ENCODE measurements around the gene SPATA25. TPM values are rescaled to one million over a fixed set of nuclear protein-coding genes. Genes with fewer than 3 reads are reported as not detected.
A peak's percentile ranks its signal among the peaks of the same experiment; 100 is the strongest.
"Not testable (repeated sequence)": the region's sequence is repeated elsewhere in the genome, so short reads cannot be mapped to it uniquely, and the experiment has no call there.

SPATA25 gene, protein sequence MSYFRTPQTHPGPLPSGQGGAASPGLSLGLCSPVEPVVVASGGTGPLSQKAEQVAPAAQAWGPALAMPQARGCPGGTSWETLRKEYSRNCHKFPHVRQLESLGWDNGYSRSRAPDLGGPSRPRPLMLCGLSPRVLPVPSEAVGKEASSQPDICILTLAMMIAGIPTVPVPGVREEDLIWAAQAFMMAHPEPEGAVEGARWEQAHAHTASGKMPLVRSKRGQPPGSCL
- polyA plus RNA-seq (2013, experiment 1 of 2; ENCODE audit: insufficient read length), result 0.53 TPM
- 0.63 TPM for polyA plus RNA-seq (2013, experiment 2 of 2; ENCODE audit: insufficient read length)

DNA sequence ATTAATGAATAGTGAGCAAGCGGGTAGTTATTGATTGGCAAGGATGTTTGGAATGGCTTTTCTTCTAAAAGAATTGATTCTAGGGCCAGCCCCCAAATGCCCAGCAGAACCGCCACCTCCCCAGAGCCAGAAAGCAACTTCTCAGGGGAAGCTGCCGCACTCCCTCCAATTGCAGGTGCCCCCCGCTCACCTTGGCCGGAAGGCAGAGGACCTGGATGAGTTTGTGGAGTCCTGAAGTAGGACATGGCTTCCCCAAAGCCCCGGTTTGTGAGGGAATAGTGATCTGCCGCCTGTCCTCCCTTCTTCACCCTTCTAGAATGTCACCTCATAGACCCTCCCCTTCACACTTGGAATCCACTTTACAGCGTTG, at the start of gene SPATA25:
Gene SPATA25, minus strand, starts transcription at position 277 of the 370 bp plus-strand sequence. Its CDS starts 32 bp downstream, at position 245.
- no peak for DNase-seq

DNA sequence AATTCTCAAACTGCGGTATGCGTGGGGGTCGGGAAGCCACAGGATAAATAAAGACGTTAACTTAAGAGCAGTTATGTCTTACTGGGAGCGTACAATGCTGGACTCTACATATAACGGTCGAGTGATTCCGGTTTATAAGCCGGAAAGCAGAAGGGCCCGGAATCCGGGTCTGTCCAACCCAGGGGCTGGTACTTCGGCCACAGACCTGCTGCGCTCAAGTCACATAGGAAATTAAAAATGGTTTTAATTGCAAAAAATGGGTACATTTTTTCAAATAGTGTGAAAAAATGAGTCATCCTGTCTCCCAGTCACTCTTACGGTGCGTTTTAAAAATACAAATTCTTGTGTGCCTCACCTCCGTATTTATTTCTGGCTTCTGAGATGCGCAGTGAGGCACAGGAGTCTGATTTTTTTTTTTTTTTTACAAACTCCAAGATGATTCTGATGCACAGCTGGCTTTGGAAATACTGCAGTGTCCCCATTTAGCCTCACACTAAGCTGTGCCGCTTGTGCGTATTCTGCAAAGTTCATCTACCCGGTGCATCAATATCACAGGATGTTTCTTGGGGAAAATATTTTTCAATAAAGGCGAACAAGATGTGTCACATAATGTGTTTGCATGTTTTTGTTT, 48.1 kb upstream of the SPATA25 start:
- DNase-seq, result peak; percentile 15

DNA sequence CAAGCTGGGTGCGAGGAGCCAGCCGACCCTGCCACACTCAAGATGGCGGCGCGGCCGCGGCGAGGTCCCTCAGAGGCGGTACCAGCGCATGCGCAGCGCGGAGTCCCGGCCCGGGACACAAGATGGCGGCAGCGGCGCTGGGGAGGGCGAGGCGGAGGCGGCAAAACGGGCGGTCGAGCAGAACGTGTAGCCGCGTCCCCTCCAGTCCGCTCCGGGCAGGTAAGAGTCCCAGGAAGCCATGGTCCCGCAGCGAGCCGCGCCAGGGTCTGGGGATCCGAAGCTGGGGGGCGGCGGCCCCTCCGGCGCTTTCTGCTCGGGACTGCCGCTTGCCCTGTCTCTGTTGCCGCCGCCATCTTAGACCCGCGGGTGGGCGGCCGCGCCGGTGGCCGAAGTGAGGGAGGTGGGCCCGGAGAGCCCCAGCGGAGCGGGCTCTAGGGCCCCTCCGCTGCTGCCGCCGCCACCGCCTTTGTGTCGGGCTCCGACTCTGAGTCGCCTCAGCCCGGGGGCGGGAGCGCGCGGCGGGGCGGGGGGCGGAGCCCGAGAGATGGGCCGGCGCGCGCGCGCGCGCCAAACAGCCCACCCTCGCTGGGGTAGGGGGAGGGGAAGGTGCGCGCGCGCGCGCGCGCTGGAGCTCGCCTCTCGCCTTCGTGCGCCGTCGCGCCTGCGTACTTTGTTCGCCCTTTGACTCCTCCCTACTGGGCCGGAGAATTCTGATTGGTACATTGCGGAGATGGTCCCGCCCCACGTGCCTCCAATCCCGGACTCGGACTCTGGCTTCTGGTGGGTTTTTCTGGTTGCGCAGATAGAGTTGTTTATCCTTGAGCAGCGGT, 47.4 kb upstream of the SPATA25 start, which contains the start of gene PCIF1:
Gene PCIF1, plus strand, starts transcription at position 98 of the 830 bp plus-strand sequence. CDS start 4,317 bp downstream, outside the sequence.
- peak; percentile 95 for DNase-seq

DNA sequence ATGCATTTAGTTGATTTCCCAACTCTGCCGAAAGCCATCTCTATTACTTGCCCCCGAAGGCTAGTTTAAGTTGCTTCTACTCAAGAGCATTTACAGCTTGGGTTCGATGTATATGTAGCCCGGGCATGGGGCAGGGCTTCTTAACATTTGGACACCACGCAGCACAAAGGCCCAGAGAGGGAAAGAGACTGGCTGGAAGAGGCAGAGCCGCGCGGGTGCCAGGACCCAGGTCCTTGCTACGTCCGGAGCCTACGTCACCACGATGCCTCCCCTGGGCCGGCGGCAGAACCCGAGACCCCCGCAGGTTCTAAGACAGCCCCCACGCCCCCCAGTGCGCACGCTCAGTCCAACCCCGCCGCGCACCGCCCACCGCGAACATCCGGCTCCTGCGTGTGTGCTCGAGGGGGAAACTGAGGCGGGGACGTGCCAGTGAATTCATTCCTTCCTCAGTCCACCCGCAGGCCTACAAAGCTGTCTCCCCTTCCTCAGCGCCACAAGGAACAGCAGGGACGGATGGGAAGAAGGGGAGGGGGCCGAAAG, 46.7 kb upstream of the SPATA25 start:
- DNase-seq, result peak; percentile 43

DNA sequence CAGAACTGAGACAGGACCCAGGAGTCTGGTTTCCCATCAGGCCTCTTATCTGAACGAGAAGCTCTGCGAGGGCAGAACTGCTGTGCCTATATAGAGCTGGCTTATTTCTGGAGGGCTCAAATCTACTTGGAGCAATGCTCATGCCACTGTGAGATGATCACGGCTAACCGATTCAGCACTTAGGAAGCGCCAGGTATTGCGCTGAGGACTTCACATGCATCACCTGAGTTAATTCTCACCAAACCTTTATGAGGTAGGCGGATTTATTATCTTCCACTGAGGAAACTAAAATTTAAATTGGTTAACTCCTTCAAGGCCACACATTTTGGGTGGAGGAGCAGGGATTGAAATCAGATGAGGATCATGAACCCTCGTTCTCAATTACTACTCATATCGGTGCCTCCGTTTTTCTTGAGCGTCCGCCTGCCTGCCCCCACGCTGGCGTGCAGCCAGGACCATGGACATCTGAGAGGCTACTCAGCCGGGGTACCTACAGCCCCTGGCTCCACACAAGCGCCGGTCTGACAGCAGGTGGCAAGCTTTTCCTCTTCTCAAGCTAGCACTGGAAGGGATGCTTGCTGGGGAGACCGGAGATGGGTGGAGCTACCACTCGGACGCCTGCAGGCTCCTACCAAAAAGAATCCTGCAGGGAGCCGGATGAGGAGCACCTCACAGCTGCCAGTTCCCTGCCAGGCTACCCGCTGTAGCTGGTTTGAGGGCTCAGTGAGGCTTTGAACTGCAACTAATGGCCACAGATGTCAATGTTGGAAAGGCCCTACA, 46.0 kb upstream of the SPATA25 start:
- DNase-seq, result peak; percentile 72

DNA sequence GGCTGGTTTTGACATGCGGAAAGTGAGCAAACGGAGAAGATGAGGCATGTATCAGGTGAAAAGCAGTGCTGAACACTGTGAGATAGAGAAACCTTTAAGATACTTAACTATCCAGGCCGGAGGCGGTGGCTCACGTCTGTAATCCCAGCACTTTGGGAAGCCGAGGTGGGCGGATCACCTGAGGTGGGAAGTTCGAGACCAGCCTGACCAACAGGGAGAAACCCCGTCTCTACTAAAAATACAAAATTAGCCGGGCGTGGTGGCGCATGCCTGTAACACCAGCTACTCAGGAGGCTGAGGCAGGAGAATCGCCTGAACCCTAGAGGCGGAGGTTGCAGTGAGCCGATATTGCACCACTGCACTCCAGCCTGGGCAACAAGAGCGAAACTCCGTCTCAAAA, 44.3 kb upstream of the SPATA25 start:
- not testable (repeated sequence) for DNase-seq

DNA sequence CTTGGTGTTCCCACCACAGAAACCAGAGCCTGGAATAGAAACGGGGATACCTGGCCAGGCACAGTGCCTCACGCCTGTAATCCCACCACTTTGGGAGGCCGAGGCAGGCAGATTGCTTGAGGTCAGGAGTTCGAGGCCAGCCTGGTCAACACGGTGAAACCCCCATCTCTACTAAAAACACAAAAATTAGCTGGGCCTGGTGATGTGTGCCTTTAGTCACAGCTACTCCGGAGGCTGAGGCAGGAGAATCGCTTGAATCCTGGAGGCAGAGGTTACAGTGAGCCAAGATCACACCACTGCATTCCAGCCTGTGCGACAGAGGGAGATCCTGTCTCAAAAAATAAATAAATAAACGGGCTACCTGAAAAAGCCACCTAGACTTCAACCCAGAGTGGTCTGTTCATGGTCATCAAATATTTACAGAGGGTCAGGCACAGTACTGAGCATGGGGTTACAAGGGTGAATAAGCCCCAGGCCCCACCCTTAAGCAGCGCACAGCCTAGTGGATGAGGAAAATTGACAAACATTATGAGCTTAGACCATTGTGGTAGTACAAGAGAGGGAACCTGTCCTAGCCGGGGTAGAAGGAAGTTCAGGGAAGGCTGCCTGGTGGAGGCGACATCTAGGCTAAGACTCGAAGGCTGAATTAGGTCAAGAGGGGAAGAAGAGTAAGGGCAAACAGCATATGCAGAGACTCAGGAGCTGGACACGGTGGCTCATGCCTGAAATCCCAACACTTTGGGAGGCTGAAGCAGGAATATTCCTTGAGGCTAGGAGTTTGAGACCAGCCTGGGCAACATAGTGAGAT, 39.9 kb upstream of the SPATA25 start:
- no peak for DNase-seq

DNA sequence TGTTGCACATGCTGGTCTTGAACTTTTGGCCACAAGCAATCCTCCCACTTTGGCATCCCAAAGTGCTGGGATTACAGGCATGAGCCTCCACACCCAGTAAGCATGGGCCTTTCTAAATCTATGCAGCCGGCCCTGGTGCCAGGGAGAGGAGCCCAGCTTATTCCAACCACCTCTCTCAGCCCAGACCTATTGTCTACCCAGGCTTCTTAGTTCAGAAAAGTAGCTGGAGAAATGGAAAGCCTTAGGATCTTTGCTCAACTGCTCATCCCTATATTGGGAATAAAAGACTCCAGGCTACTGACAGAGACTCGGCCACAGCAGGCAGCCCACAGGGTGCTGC, 39.3 kb upstream of the SPATA25 start:
- no peak for DNase-seq

DNA sequence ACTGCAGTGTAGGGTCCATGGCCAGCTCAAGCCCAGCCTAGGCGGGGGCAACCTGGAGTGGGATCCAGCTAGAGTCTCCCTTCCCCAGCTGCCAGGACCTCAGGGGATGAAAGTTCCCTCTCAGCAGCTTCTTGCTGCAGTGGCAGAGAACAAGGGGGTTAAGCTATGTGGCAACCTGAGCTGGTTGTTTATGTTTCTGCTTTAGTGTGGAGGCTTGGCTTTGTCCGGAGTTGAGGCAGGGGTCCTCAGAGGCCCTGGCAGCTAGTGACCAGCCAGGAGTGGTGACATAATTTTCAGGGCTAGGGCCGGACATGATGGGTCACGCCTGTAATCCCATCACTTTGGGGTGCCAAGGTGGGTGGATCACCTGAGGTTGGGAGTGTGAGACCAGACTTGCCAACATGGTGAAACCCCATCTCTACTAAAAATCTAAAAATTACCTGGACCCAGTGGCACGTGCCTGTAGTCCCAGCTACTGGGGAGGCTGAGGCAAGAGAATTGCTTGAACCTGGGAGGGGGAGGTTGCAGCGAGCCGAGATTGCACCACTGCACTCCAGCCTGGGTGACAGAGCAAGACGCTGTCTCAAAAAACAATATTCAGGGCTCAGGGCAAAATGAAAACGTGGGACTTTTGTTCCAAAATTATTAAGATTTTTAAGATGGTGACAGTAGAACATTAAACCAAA, 38.5 kb upstream of the SPATA25 start:
- no peak for DNase-seq

DNA sequence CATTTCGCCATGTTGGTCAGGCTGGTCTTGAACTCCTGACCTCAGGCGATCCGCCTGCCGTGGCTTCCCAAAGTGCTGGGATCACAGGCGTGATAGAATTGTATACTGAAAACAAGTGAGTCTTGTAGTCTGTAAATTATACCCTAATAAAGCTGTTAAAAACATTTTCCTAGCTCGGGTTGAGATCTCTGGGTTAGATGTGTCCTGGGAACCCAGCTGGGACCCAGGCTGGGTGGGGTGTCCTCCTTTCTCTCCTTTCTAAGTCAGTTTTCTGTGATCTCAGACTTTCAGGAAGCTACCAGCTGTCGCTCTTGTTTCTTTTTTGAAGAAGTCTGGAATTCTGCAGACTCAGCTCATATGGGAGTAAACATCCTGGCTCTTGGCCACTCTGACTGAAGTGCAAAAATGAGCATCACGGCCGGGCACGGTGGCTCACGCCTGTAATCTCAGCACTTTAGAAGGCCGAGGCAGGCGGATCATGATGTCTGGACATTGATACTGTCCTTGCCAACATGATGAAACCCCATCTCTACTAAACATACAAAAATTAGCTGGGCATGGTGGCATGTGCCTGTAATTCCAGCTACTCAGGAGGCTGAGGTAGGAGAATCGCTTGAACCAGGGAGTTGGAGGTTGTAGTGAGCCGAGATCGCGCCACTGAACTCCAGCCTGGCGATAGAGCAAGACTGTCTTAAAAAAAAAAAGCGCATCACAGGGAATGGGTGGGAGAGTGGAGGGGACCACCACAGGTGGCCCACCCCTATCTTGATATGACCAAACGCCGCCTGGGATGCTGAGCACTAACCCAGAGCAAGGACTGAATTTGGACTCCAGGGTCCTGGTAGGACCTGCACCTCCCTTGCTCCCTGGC, 37.2 kb upstream of the SPATA25 start:
- peak; percentile 43 for DNase-seq

DNA sequence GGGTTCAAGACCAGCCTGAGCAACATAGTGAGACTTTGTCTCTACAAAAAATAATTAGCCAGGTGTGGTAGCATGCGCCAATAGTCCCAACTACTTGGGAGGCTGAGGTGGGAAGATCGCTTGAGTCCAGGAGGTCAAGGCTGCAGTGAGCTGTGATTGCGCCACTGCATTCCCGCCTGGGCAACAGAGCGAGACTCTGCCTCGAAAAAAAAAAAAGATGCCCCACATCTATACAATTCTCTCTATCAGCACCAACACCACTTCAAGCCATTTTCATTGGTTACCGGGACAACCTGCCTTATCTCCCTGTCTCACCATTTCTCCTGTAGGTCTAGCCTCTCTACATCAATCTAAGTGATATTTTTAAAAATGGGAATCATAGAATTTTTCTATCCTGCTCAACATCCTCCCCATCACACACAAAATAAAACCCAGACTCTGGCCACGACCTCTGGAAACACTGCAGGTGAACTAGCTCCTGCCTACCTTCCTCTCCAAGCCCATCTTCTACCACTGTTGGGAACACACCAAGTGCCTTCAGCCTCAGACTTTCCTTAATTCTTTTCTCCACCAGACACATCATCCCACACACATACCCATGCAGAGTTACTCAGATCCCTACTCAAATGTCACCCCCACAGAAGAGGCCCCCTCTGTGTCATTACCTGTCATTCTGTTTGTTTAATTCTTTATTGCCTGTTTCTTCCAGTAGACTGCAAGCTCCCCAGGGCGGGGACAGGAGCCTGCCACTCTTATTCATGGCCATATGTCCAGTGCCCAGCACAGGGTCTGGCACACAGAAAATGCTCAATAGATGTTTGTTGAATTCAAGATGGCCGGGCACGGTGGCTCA, 34.1 kb upstream of the SPATA25 start:
- DNase-seq, result no peak

DNA sequence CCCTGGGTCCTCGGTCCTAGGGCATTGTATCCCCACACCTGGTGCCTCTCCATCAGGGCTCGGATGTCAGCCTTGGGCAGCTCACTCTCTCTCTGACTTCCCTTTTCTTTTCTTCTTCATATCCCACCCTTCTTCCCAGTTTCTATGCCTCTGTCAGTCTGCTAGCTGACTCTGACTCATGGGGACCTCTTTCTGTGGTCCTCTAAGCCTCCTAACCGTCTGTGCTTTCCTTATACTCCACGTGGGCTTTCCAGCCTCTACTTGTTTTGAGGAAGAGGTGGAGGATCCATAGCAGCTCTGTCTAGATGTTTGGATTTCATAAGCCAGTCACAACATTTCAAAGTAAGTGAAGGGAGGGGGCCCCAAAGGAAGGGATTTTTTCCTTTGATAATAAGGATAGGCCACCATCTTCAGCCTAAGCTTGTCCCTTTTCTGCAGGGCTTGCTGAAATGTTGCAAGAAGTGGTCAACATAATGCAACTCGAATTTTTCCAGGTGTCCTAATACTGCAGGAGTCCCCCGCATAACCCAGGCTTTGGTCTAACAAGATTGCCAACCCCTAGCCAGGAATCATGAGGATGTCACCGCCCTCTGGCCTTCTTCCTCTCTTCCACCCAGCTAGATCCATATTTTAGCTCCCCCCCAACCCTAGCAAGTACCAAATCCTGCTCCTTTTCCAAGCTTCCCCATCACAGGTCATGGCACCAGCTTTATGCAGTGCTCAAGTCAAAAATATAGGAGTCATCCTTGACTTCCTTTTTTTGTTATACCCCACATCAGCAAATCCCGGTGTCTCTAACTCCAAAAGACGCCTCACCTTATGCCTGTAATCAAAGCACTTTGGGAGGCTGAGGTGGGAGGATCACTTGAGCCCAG, 33.3 kb upstream of the SPATA25 start:
- no peak for DNase-seq

DNA sequence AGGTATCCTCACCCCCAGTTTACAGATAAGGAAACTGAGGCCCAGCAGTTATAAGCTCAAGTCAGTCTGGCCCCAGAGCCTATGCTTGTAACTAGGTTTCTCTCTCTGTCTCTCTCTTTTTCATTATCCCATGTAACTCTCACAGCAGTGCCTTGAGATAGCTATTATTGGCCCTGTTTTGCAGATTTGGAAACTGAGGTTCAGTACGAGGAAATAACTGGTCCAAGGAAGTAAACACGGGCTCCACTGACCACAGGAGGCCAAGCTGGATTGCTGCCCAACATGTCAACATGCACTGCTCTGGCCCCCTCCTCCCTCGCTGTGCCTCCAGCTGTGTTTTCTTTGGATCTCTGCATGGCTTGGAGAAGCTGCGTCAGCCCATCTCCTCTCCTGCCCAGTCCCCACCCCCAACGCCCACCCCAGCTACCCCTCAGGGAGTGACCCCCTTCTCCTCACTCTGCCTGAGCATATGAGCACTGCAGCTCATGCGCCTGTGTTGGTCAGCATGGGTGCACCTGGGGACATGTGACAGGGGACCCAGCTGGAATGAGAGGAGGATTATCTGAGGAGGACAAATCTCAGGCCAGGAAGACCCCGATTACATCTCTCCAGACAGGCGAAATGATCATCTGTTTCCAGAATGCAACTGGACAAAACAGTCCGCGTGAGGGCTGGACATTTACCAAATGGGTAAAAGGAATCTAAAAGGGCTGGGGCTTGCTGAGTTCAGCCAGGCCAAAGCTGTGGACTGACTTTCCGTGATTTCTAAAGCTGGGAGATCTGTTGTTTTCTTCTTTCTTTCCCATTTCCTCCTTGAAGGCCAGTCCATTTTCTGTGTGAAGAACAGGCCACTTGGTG, 32.3 kb upstream of the SPATA25 start:
- DNase-seq, result peak; percentile 43

DNA sequence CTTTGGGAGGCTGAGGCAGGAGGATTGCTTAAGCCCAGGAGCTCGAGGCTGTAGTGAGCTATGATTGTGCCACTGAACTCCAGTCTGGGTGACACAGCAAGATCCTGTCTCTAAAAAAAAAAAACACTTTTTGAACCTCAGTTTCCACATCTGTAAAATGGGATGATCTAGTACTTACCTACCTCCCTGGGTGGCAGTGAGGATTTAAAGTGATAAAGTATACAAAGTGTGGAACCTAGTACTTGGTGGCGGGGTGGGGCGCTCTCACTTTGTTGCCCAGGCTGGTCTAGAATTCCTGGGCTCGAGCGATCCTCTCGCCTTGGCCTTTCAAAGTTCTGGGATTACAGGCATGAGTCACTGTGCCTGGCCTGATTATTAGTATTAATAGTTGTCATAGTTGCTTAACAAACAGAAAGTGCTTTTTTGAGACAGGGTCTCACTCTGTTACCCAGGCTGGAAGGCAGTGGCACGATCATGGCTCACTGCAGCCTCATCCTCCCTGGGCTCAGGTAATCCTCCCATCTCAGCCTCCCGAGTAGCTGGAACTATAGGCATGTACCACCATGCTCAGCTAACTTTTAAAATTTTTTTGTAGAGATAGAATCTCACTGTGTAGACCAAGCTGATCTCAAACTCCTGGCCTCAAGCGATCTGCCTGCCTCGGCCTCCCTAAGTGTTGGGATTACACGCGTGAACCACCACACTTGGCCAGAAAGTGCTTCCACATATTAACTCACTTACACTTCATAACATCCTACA, 31.5 kb upstream of the SPATA25 start:
- DNase-seq, result no peak

DNA sequence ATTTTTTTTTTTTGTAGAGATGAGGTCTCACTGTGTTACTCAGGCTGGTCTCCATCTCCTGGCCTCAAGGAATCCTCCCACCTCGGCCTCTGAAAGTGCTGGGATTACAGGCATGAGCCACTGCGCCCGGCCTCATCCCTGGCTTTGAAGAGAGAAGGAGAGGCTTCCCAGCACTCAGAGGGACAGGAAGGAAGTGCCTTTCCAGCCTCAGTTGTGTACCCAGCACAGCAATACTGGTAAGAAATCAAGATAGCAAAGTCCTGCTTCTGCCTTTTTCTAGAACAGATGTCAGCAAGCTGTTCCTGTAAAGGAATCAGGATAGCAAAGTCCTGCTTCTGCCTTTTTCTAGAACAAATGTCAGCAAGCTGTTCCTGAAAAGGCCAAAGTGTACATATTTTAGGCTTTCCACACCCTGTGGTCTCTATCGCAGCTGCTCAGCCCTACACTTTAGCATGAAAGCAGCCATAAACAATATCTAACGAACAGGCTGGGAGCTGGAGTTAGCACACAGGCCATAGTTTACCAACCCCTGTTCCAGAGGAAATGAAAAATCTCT, 30.8 kb upstream of the SPATA25 start:
- DNase-seq, result no peak

DNA sequence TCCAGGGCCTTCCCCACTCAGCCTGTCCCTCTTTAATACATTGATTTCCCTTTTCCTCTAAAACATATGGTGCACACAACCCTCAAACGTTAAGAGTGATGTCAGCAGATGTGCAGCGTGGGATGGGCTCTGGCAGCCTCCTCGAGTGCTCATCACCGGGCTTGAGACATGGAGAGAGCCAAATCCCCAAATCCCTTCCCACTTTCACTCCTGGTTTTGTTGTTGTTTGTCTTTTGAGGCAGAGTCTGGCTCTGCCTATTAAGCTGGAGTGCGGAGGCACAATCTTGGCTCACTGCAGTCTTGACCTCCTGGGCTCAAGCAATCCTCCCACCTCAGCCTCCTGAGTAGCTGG, 30.3 kb upstream of the SPATA25 start:
- no peak for DNase-seq

Measured in fibroblast of skin of back (primary cell).